Vagina (tissue), 2 donors: ENCODE data around the gene ERCC2. TPM values are rescaled to one million over a fixed set of nuclear protein-coding genes. Genes with fewer than 3 reads are reported as not detected.
"Not testable (repeated sequence)": the region's sequence is repeated elsewhere in the genome, so short reads cannot be mapped to it uniquely, and the experiment has no call there.

Experiments
- DNase-seq, 2 donors: peaks; one replicate each; pipeline ENCODE4 v3.0.0-alpha.2; 2017; ENCODE audit errors: extremely low spot score in 2 of 2
- H3K27ac ChIP-seq: fragments of 200-600 bp; sonication (generic); one replicate; pipeline ENCODE4 v1.5.1; 2019
- H3K27me3 ChIP-seq: fragments of 200-600 bp; sonication (generic); one replicate; pipeline ENCODE4 v1.5.1; 2019
- H3K36me3 ChIP-seq, 2 donors: fragments of 200-600 bp; sonication (generic); one replicate each; pipeline ENCODE4 v1.5.1; 2017 to 2019
- H3K4me1 ChIP-seq: fragments of 200-600 bp; sonication (generic); one replicate; pipeline ENCODE4 v1.5.1; 2019
- H3K4me3 ChIP-seq, 2 donors: fragments of 200-600 bp; sonication (generic); 1 replicate in 1 of 2; 2 replicates in 1 of 2; pipeline ENCODE4 v1.5.1; 2016 to 2019
- H3K9me3 ChIP-seq: fragments of 200-600 bp; sonication (generic); one replicate; pipeline ENCODE4 v1.5.1; 2019
- POLR2A ChIP-seq, 2 donors: fragments of 450-650 bp; IDR thresholded peaks; one replicate each; pipeline ENCODE4 v1.6.1; 2017; ENCODE audit warnings: antibody characterized with exemption in 2 of 2, mild to moderate bottlenecking in 2 of 2, moderate library complexity in 2 of 2
- POLR2AphosphoS5 ChIP-seq, 2 donors: sonication (generic); formaldehyde crosslinking; IDR thresholded peaks; one replicate each; pipeline ENCODE4 v1.9.0; 2017; ENCODE audit warnings: antibody characterized with exemption in 2 of 2, mild to moderate bottlenecking in 2 of 2, low read depth in 1 of 2; ENCODE audit not compliant: insufficient read depth in 1 of 2
- intact Hi-C: fragments of 100-400 bp; cut with DNase I; formaldehyde crosslinking; loops from one replicate; pipeline ENCODE4 v1.15.1; 2023
- total RNA-seq: library from RNA; depleted of rRNA; stranded (reverse); fragments of >200 nt; gene quantifications from one replicate; pipeline ENCODE4 v1.2.3, GENCODE V29; 2016
- TF ChIP-seq, protein P1 (sequence below), 3 experiments: fragments of 450-650 bp in 2 of 3; fragments of 200-600 bp in 1 of 3; sonication (generic) in 1 of 3; IDR thresholded peaks; one replicate each; pipeline ENCODE4 v1.5.1; 2017 to 2019; ENCODE audit warnings: antibody characterized with exemption in 3 of 3, mild to moderate bottlenecking in 2 of 3, moderate library complexity in 2 of 3

The ERCC2 gene
- total RNA-seq, 1 donor from 2014 or later, result 17.9 TPM

- Histone ChIP-seq H3K36me3 (no peaks in the 10 kb centered on the region), H3K27me3 (no peaks in the 10 kb centered on the region), H3K27ac (no peak overlapping the region), H3K4me1 (no peaks in the 10 kb centered on the region), H3K9me3 (no peaks in the 10 kb centered on the region), H3K4me3 (no peak overlapping the region)
- no peak for TF ChIP-seq POLR2A (IDR thresholded peaks at IDR 0.05)
- TF ChIP-seq POLR2AphosphoS5 (IDR thresholded peaks at IDR 0.05; ENCODE audit: insufficient read depth in 1 of 2, low read depth in 1 of 2), result no peak
- TF ChIP-seq, protein P1, sequence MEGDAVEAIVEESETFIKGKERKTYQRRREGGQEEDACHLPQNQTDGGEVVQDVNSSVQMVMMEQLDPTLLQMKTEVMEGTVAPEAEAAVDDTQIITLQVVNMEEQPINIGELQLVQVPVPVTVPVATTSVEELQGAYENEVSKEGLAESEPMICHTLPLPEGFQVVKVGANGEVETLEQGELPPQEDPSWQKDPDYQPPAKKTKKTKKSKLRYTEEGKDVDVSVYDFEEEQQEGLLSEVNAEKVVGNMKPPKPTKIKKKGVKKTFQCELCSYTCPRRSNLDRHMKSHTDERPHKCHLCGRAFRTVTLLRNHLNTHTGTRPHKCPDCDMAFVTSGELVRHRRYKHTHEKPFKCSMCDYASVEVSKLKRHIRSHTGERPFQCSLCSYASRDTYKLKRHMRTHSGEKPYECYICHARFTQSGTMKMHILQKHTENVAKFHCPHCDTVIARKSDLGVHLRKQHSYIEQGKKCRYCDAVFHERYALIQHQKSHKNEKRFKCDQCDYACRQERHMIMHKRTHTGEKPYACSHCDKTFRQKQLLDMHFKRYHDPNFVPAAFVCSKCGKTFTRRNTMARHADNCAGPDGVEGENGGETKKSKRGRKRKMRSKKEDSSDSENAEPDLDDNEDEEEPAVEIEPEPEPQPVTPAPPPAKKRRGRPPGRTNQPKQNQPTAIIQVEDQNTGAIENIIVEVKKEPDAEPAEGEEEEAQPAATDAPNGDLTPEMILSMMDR (IDR thresholded peaks at IDR 0.05), result no peak
- intact Hi-C loops, result no loop called here
- DNase-seq, result no peak
Measured at GRCh38 chr19:45314708-45315245, 55.6 kb downstream of the ERCC2 start.

GRCh38 chr19:45312285-45312684 is 58.1 kb downstream of the ERCC2 start:
- H3K27ac ChIP-seq, H3K9me3 ChIP-seq, DNase-seq, H3K4me1 ChIP-seq, H3K36me3 ChIP-seq, intact Hi-C loops, H3K27me3 ChIP-seq, H3K4me3 ChIP-seq: not testable (repeated sequence)

DNA sequence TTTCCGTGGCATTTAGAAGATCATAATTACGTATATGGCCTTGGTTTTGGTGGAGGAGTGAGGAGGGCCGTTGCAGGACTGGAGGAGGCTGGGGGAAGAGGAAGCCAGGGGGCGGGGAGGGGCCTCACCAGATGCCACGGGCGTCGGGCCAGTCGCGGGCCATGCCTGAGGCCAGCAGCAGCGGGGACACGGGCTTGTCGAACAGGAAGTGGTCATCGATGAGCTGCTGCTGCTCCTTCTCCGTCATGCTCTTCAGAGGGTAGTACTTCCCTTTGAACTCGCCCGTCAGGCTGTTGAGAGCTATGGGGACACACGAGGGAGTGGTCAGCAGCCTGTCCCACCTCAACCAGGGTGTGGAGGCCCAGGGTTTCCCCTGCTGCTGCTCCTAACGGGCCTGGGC is 58.8 kb downstream of the ERCC2 start:
- TF ChIP-seq, protein P1 (IDR thresholded peaks at IDR 0.05), result no peak
- TF ChIP-seq POLR2A (IDR thresholded peaks at IDR 0.05) (no peak), POLR2AphosphoS5 (IDR thresholded peaks at IDR 0.05; ENCODE audit: insufficient read depth in 1 of 2, low read depth in 1 of 2) (no peak)
- H3K9me3 ChIP-seq, result no peaks in the 10 kb centered on the region
- H3K36me3 ChIP-seq, result no peaks in the 10 kb centered on the region
- no peak overlapping the region for H3K27ac ChIP-seq
- H3K27me3 ChIP-seq, result no peaks in the 10 kb centered on the region
- intact Hi-C loops, result no loop called here
- H3K4me3 ChIP-seq, result no peak overlapping the region
- H3K4me1 ChIP-seq, result no peaks in the 10 kb centered on the region
- no peak for DNase-seq

GRCh38 chr19:45309322-45309721 is 61.1 kb downstream of the ERCC2 start:
- DNase-seq, intact Hi-C loops, H3K4me3 ChIP-seq, H3K27ac ChIP-seq, H3K9me3 ChIP-seq, H3K4me1 ChIP-seq, H3K36me3 ChIP-seq, H3K27me3 ChIP-seq: not testable (repeated sequence)

- peaks cover 7% of the 10 kb centered on the region for H3K4me1 ChIP-seq
- H3K4me3 ChIP-seq, result no peak overlapping the region
- no peak for DNase-seq
- H3K27ac ChIP-seq, result no peak overlapping the region
- no peaks in the 10 kb centered on the region for H3K27me3 ChIP-seq
- no peaks in the 10 kb centered on the region for H3K9me3 ChIP-seq
- intact Hi-C loops, result no loop called here
- no peaks in the 10 kb centered on the region for H3K36me3 ChIP-seq
- TF ChIP-seq POLR2A (IDR thresholded peaks at IDR 0.05) (no peak), POLR2AphosphoS5 (IDR thresholded peaks at IDR 0.05; ENCODE audit: insufficient read depth in 1 of 2, low read depth in 1 of 2) (no peak)
- TF ChIP-seq, protein P1 (IDR thresholded peaks at IDR 0.05), result no peak
Measured at GRCh38 chr19:45307361-45307760, 63.0 kb downstream of the ERCC2 start.

DNA sequence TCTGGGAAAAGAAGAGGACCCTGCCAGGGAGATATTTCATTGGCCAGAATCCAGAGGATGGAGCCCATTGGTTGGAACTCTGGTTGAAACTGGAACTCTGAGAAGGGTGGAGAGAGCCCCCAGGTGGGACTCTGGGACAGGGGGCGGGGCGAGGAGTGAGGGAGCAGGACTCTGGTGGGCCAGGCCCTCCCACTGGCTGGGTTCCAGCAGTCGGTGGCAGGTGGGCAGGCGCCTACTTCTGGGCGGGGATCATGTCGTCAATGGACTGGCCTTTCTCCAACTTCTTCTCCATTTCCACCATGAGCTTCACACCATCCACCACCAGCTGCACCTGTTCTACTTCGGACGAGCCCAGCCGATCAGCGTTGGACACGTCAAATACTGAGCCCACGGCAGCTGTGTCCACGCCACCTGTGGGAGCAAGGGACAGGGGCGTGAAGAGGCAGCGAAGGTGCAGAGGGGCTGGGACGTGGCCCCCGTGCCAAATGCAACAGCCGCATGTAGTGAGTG is 63.8 kb downstream of the ERCC2 start:
- Histone ChIP-seq H3K9me3 (no peaks in the 10 kb centered on the region), H3K4me1 (peaks cover 7% of the 10 kb centered on the region), H3K36me3 (no peaks in the 10 kb centered on the region), H3K27ac (no peak overlapping the region), H3K27me3 (no peaks in the 10 kb centered on the region), H3K4me3 (no peak overlapping the region)
- intact Hi-C loops, result no loop called here
- no peak for DNase-seq
- TF ChIP-seq POLR2AphosphoS5 (IDR thresholded peaks at IDR 0.05; ENCODE audit: insufficient read depth in 1 of 2, low read depth in 1 of 2) (no peak), POLR2A (IDR thresholded peaks at IDR 0.05) (no peak)
- TF ChIP-seq, protein P1 (IDR thresholded peaks at IDR 0.05), result no peak
